ENCODE data around the gene LRRTM4.

- TF ChIP-seq CTCF (IDR thresholded peaks at IDR 0.05; ENCODE audit: poor library complexity, severe bottlenecking) (no peak), POLR2AphosphoS5 (IDR thresholded peaks at IDR 0.05) (no peak)
Measured at GRCh38 chr2:77571545-77571944, 49.4 kb upstream of the LRRTM4 start.
